HEK293 (cell line): ENCODE results near the gene DEAF1.

ENCODE experiments used
- CTCF ChIA-PET: fragments of 350-600 bp; formaldehyde crosslinking; extraction: SDS; loops from one replicate; lab custom pipeline; 2021; ENCODE audit warnings: antibody characterized with exemption; lab: Yijun Ruan, JAX
- POLR2A ChIA-PET: fragments of 300-600 bp; formaldehyde crosslinking; extraction: SDS; loops from one replicate; lab custom pipeline; 2020; ENCODE audit warnings: antibody characterized with exemption, inconsistent platforms; lab: Yijun Ruan, JAX
- H3K27ac ChIP-seq: fragments of 200-500 bp; sonication (Bioruptor generic); 2 replicates; pipeline ENCODE4 v1.5.1; 2014; ENCODE audit warnings: low read depth, low read length, control low read depth, inconsistent platforms; ENCODE audit errors: extremely low read depth
- H3K36me3 ChIP-seq, 2 experiments: fragments of 200-500 bp in 1 of 2; sonication (Bioruptor generic) in 1 of 2; 1 replicate in 1 of 2; 2 replicates in 1 of 2; pipeline ENCODE4 v1.5.1; 2014 to 2017; ENCODE audit warnings: inconsistent platforms in 2 of 2, low read length in 2 of 2; ENCODE audit not compliant: control insufficient read depth in 2 of 2, insufficient read depth in 1 of 2
- H3K4me1 ChIP-seq: fragments of 200-500 bp; sonication (Bioruptor generic); 2 replicates; pipeline ENCODE4 v1.5.1; 2014; ENCODE audit warnings: mild to moderate bottlenecking, low read length, inconsistent platforms; ENCODE audit not compliant: control insufficient read depth, insufficient read depth
- H3K4me3 ChIP-seq: 2 replicates; pipeline ENCODE4 v1.5.1; 2011; ENCODE audit warnings: low read depth, mild to moderate bottlenecking, control low read depth, low read length, moderate library complexity
- H3K9me3 ChIP-seq: fragments of 200-500 bp; sonication (Bioruptor generic); 2 replicates; pipeline ENCODE4 v1.5.1; 2014; ENCODE audit warnings: low read depth, low read length, inconsistent platforms; ENCODE audit not compliant: control insufficient read depth, insufficient read depth
- EGR2 ChIP-seq: fragments of 450-650 bp; formaldehyde crosslinking; IDR thresholded peaks from 2 replicates; pipeline ENCODE4 v1.5.1; 2016; ENCODE audit warnings: low read depth, missing biosample characterization, missing genetic modification characterization
- GFI1B ChIP-seq: fragments of 450-650 bp; formaldehyde crosslinking; IDR thresholded peaks from 2 replicates; pipeline ENCODE4 v1.5.1; 2016; ENCODE audit warnings: missing biosample characterization, missing genetic modification characterization
- HOXA7 ChIP-seq: sonication (generic); formaldehyde crosslinking; IDR thresholded peaks from 2 replicates; pipeline ENCODE4 v1.8.1; 2022; ENCODE audit warnings: missing genetic modification reagents, borderline replicate concordance
- KLF1 ChIP-seq: fragments of 450-650 bp; formaldehyde crosslinking; IDR thresholded peaks from 2 replicates; pipeline ENCODE4 v1.5.1; 2016; ENCODE audit warnings: missing biosample characterization, missing genetic modification characterization
- KLF8 ChIP-seq: fragments of 450-650 bp; formaldehyde crosslinking; IDR thresholded peaks from 2 replicates; pipeline ENCODE4 v1.5.1; 2016; ENCODE audit warnings: missing biosample characterization, missing genetic modification characterization
- MZF1 ChIP-seq: fragments of 450-650 bp; formaldehyde crosslinking; IDR thresholded peaks from 2 replicates; pipeline ENCODE4 v1.5.1; 2017; ENCODE audit warnings: missing biosample characterization, missing genetic modification characterization, borderline replicate concordance
- OVOL3 ChIP-seq: fragments of 450-650 bp; formaldehyde crosslinking; IDR thresholded peaks from 2 replicates; pipeline ENCODE4 v1.5.1; 2016; ENCODE audit warnings: missing biosample characterization, missing genetic modification characterization
- PRDM2 ChIP-seq: fragments of 450-650 bp; formaldehyde crosslinking; IDR thresholded peaks from 2 replicates; pipeline ENCODE4 v1.5.1; 2016; ENCODE audit warnings: missing biosample characterization, missing genetic modification characterization, borderline replicate concordance
- ZNF174 ChIP-seq: fragments of 450-650 bp; formaldehyde crosslinking; IDR thresholded peaks from 2 replicates; pipeline ENCODE4 v1.5.0; 2017; ENCODE audit warnings: missing biosample characterization, mild to moderate bottlenecking, missing genetic modification characterization
- ZNF19 ChIP-seq: fragments of 450-650 bp; formaldehyde crosslinking; IDR thresholded peaks from 2 replicates; pipeline ENCODE4; 2016; ENCODE audit warnings: missing biosample characterization, missing genetic modification characterization, low read depth
- ZNF223 ChIP-seq: fragments of 450-650 bp; formaldehyde crosslinking; IDR thresholded peaks from 2 replicates; pipeline ENCODE4 v1.5.1; 2016; ENCODE audit warnings: missing biosample characterization, missing genetic modification characterization
- ZNF335 ChIP-seq: fragments of 450-650 bp; formaldehyde crosslinking; conservative IDR thresholded peaks from 2 replicates; pipeline ENCODE4 v1.5.1; 2016; ENCODE audit warnings: missing biosample characterization, missing genetic modification characterization
- ZNF350 ChIP-seq: fragments of 450-650 bp; formaldehyde crosslinking; IDR thresholded peaks from 2 replicates; pipeline ENCODE4 v1.5.0; 2017; ENCODE audit warnings: missing biosample characterization, mild to moderate bottlenecking, missing genetic modification characterization
- ZNF37A ChIP-seq: fragments of 450-650 bp; IDR thresholded peaks from 2 replicates; pipeline ENCODE4 v1.5.1; 2018; ENCODE audit warnings: missing biosample characterization, missing genetic modification characterization
- ZNF404 ChIP-seq: fragments of 450-650 bp; formaldehyde crosslinking; IDR thresholded peaks from 2 replicates; pipeline ENCODE4 v1.5.1; 2017; ENCODE audit warnings: missing biosample characterization, missing genetic modification characterization
- ZNF416 ChIP-seq: fragments of 450-650 bp; formaldehyde crosslinking; IDR thresholded peaks from 2 replicates; pipeline ENCODE4 v1.5.1; 2016; ENCODE audit warnings: missing biosample characterization, missing genetic modification characterization
- ZNF571 ChIP-seq: fragments of 450-650 bp; formaldehyde crosslinking; IDR thresholded peaks from 2 replicates; pipeline ENCODE4 v1.5.0; 2017; ENCODE audit warnings: missing biosample characterization, missing genetic modification characterization
- ZNF600 ChIP-seq: fragments of 450-650 bp; formaldehyde crosslinking; IDR thresholded peaks from 2 replicates; pipeline ENCODE4 v1.5.1; 2016; ENCODE audit warnings: missing biosample characterization, missing genetic modification characterization
- ZNF626 ChIP-seq: fragments of 450-650 bp; sonication (Bioruptor Pico); formaldehyde crosslinking; IDR thresholded peaks from 2 replicates; pipeline ENCODE4 v1.5.1; 2018; ENCODE audit warnings: missing biosample characterization, missing genetic modification characterization, inconsistent platforms
- ZNF677 ChIP-seq: fragments of 450-650 bp; IDR thresholded peaks from 2 replicates; pipeline ENCODE4 v1.5.0; 2018; ENCODE audit warnings: missing biosample characterization, mild to moderate bottlenecking, missing genetic modification characterization, moderate library complexity
- ZNF791 ChIP-seq: fragments of 450-650 bp; formaldehyde crosslinking; IDR thresholded peaks from 2 replicates; pipeline ENCODE4 v1.5.1; 2016; ENCODE audit warnings: missing biosample characterization, missing genetic modification characterization
- ZNF843 ChIP-seq: fragments of 450-650 bp; formaldehyde crosslinking; IDR thresholded peaks from 2 replicates; pipeline ENCODE4 v1.5.1; 2016; ENCODE audit warnings: missing biosample characterization, missing genetic modification characterization
- TF ChIP-seq, protein P1 (sequence below): fragments of 450-650 bp; formaldehyde crosslinking; IDR thresholded peaks from 2 replicates; pipeline ENCODE4 v1.5.1; 2017; ENCODE audit warnings: missing biosample characterization, missing genetic modification characterization
- TF ChIP-seq, protein P2 (sequence below): fragments of 450-650 bp; formaldehyde crosslinking; IDR thresholded peaks from 2 replicates; pipeline ENCODE4 v1.5.1; 2017; ENCODE audit warnings: missing biosample characterization, missing genetic modification characterization

DEAF1 gene

GRCh38 chr11:695538-696248 lies 671 bp upstream of the DEAF1 start, which contains the start of gene TMEM80 (continued):
- no peak for TF ChIP-seq MZF1 (tag by site-specific recombination)
- TF ChIP-seq EGR2, result peak; percentile 29; the same call in 1 of the 2 replicates
- TF ChIP-seq ZNF416 (tag by site-specific recombination), result no peak
- TF ChIP-seq ZNF350 (tag by site-specific recombination), result no peak
- no peak for TF ChIP-seq GFI1B (tag by site-specific recombination)
- TF ChIP-seq ZNF626 (tag by site-specific recombination), result no peak

- Histone ChIP-seq H3K9me3 (no peaks in the 10 kb centered on the region), H3K36me3 (peaks cover 0 to 30% of the 10 kb centered on the region in 2 experiments; a peak in 1 of 3 replicates), H3K4me1 (no peaks in the 10 kb centered on the region), H3K27ac (peak overlapping the region; percentile 97), H3K4me3 (peak overlapping the region; percentile 89)
- ChIA-PET CTCF (interaction anchor here (0.6 to 3.6 kb wide), 6 partner anchors 12 to 95 kb away, joined by 3 to 28 read pairs (median 4); no protein-coding TSS in a partner anchor), POLR2A (interaction anchor here (0.5 to 3.9 kb wide), 13 partner anchors 9 to 166 kb away, joined by 3 to 19 read pairs (median 5); partner anchors contain the start of gene CEND1)
- TF ChIP-seq ZNF843 (tag by site-specific recombination), result no peak
- peak; percentile 41; the same call in 1 of the 2 replicates for TF ChIP-seq ZNF335 (tag by site-specific recombination)
Measured at GRCh38 chr11:695288-695537, 191 bp upstream of the DEAF1 start.

- H3K9me3 ChIP-seq, result no peaks in the 10 kb centered on the region
- no peaks in the 10 kb centered on the region for H3K4me1 ChIP-seq
- peak overlapping the region; percentile 36; the same call in 1 of the 2 replicates for H3K27ac ChIP-seq
- peak overlapping the region; percentile 89 for H3K4me3 ChIP-seq
- ChIA-PET CTCF (interaction anchor here (0.9 to 1.4 kb wide), 2 partner anchors 13 to 33 kb away, joined by 4 to 5 read pairs; no protein-coding TSS in a partner anchor), POLR2A (interaction anchor here (0.6 to 3.9 kb wide), 4 partner anchors 11 to 103 kb away, joined by 3 to 19 read pairs (median 8); no protein-coding TSS in a partner anchor)
- peaks cover 0 to 35% of the 10 kb centered on the region in 2 experiments; a peak in 2 of 3 replicates for H3K36me3 ChIP-seq
- no peak for TF ChIP-seq OVOL3
- TF ChIP-seq, protein P1, sequence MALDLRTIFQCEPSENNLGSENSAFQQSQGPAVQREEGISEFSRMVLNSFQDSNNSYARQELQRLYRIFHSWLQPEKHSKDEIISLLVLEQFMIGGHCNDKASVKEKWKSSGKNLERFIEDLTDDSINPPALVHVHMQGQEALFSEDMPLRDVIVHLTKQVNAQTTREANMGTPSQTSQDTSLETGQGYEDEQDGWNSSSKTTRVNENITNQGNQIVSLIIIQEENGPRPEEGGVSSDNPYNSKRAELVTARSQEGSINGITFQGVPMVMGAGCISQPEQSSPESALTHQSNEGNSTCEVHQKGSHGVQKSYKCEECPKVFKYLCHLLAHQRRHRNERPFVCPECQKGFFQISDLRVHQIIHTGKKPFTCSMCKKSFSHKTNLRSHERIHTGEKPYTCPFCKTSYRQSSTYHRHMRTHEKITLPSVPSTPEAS (tag by site-specific recombination), result no peak
- TF ChIP-seq, protein P2, sequence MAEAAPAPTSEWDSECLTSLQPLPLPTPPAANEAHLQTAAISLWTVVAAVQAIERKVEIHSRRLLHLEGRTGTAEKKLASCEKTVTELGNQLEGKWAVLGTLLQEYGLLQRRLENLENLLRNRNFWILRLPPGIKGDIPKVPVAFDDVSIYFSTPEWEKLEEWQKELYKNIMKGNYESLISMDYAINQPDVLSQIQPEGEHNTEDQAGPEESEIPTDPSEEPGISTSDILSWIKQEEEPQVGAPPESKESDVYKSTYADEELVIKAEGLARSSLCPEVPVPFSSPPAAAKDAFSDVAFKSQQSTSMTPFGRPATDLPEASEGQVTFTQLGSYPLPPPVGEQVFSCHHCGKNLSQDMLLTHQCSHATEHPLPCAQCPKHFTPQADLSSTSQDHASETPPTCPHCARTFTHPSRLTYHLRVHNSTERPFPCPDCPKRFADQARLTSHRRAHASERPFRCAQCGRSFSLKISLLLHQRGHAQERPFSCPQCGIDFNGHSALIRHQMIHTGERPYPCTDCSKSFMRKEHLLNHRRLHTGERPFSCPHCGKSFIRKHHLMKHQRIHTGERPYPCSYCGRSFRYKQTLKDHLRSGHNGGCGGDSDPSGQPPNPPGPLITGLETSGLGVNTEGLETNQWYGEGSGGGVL (tag by site-specific recombination), result peak; percentile 79
- no peak for TF ChIP-seq ZNF791 (tag by site-specific recombination)
- no peak for TF ChIP-seq ZNF350 (tag by site-specific recombination)
- TF ChIP-seq ZNF571, result no peak
- no peak for TF ChIP-seq ZNF223
- TF ChIP-seq ZNF174 (tag by site-specific recombination), result no peak
- no peak for TF ChIP-seq PRDM2 (tag by site-specific recombination)
- TF ChIP-seq ZNF37A (tag by site-specific recombination), result no peak
- no peak for TF ChIP-seq HOXA7 (CRISPR knock-in tag)
- no peak for TF ChIP-seq ZNF677 (tag by site-specific recombination)
- no peak for TF ChIP-seq ZNF19 (tag by site-specific recombination)
- TF ChIP-seq ZNF404 (tag by site-specific recombination), result no peak
- no peak for TF ChIP-seq KLF8 (tag by site-specific recombination)
- TF ChIP-seq ZNF600 (tag by site-specific recombination), result peak; percentile 22; the same call in 1 of the 2 replicates
- TF ChIP-seq KLF1 (tag by site-specific recombination), result no peak
Measured at GRCh38 chr11:693887-694562, 997 bp downstream of the DEAF1 start.
